ENCODE results near the gene GTF3C2. TPM values are rescaled to one million over a fixed set of nuclear protein-coding genes. Genes with fewer than 3 reads are reported as not detected.
A peak's percentile ranks its signal among the peaks of the same experiment; 100 is the strongest.

GTF3C2 gene
- total and polyA plus RNA-seq, 2 of the 13 experiments (the other 11 are each of a cell fraction or from before 2014, with no cell fraction given): 77.5 to 130 TPM

GRCh38 chr2:27322766-27323595 lies 33.6 kb downstream of the GTF3C2 start, which contains the start of gene MPV17 (continued):
- TF ChIP-seq MYPOP (CRISPR knock-in tag; IDR thresholded peaks at IDR 0.05) (no peak), TMF1 (CRISPR knock-in tag; IDR thresholded peaks at IDR 0.05; ENCODE audit: low read depth) (peak; percentile 96), TCF7 (IDR thresholded peaks at IDR 0.05; ENCODE audit: low read depth) (no peak), ZBTB34 (CRISPR knock-in tag; IDR thresholded peaks at IDR 0.05) (peak; percentile 87; the same call in 1 of the 2 replicates), JUNB (CRISPR knock-in tag; IDR thresholded peaks at IDR 0.05; ENCODE audit: borderline replicate concordance) (no peak), ZNF362 (CRISPR knock-in tag; IDR thresholded peaks at IDR 0.05; ENCODE audit: borderline replicate concordance) (no peak), ZBTB7B (CRISPR knock-in tag; IDR thresholded peaks at IDR 0.05) (peak; percentile 85), NR2F2 (IDR thresholded peaks at IDR 0.05; ENCODE audit: borderline replicate concordance, low read depth) (peak; percentile 57; the same call in 1 of the 2 replicates), ZBTB43 (CRISPR knock-in tag; conservative IDR thresholded peaks at IDR 0.05) (peak; percentile 60; the same call in 1 of the 2 replicates), PPARG (CRISPR knock-in tag; conservative IDR thresholded peaks at IDR 0.05) (no peak), ZSCAN30 (CRISPR knock-in tag; IDR thresholded peaks at IDR 0.05) (no peak), NR2F6 (IDR thresholded peaks at IDR 0.05) (no peak), NR2F6 (CRISPR knock-in tag; IDR thresholded peaks at IDR 0.05) (no peak), BCL6 (CRISPR knock-in tag; IDR thresholded peaks at IDR 0.05) (peak; percentile 5; the same call in 1 of the 2 replicates), ATRX (CRISPR knock-in tag; IDR thresholded peaks at IDR 0.05; ENCODE audit: borderline replicate concordance) (no peak), ZNF431 (CRISPR knock-in tag; IDR thresholded peaks at IDR 0.05; ENCODE audit: borderline replicate concordance, low read depth) (0 out of 2 replicates have a peak, but pooled peaks have one; percentile 65), MAFG (CRISPR knock-in tag; IDR thresholded peaks at IDR 0.05) (no peak), ZSCAN20 (CRISPR knock-in tag; IDR thresholded peaks at IDR 0.05; ENCODE audit: borderline replicate concordance) (no peak; the same call in 1 of the 2 replicates), ZFP82 (CRISPR knock-in tag; IDR thresholded peaks at IDR 0.05; ENCODE audit: borderline replicate concordance) (peak; percentile 80; the same call in 1 of the 2 replicates), TIGD3 (CRISPR knock-in tag; IDR thresholded peaks at IDR 0.05; ENCODE audit: borderline replicate concordance) (no peak; the same call in none of the 2 replicates), YEATS4 (CRISPR knock-in tag; IDR thresholded peaks at IDR 0.05; ENCODE audit: borderline replicate concordance) (peak; percentile 95), ZBTB37 (CRISPR knock-in tag; IDR thresholded peaks at IDR 0.05) (0 out of 2 replicates have a peak, but pooled peaks have one; percentile 30)
